ENCODE data around the gene ICOS.

- TF ChIP-seq CTCF (IDR thresholded peaks at IDR 0.05) (no peak), POLR2A (IDR thresholded peaks at IDR 0.05) (no peak)
These were observed 21.3 kb upstream of the ICOS start for GRCh38 chr2:203915256-203915655.

All from uterus (tissue), 2 donors.